HG02840 (cell line): ENCODE results near the gene FNBP1L.
"Not testable (repeated sequence)": the region's sequence is repeated elsewhere in the genome, so short reads cannot be mapped to it uniquely, and the experiment has no call there.

ENCODE experiments used
- ATAC-seq: cut with Tn5 transposase; IDR thresholded peaks from one replicate; pipeline ENCODE4 v1.9.1; 2021; ENCODE audit warnings: mild to moderate bottlenecking, moderate library complexity, moderate number of reproducible peaks; ENCODE audit not compliant: unreplicated experiment, low FRiP score

The FNBP1L gene

DNA sequence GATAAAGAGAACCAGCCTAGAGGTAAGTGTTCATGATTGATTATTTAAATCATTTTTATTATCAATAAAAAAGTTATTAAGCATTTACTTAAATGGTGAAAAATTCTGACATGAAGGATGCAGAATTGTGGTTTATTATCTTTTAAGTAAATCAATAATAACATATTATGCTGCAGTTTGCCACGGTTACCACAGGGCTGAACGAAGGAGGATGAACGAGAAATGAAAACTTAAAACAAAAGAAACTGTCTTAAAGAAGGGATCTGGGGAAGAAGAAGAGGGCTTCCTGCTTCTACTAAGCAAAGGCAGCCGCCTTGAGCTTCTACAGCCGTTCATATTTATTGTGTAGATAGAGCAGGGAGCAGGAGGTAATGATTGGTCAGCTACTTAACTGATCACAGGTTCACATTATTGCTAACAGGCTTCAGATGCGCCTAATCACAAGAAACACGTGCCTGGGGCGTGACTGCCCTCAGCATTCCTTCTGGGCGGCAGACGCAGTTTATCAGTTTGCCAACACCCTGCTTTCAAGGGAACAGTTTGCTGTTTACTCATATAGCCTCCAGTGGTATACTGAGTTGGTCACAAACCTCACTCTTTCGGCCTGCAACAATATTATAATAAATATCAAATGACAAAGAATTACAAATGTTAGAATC, 5.8 kb upstream of the FNBP1L start:
- ATAC-seq: no peak

DNA sequence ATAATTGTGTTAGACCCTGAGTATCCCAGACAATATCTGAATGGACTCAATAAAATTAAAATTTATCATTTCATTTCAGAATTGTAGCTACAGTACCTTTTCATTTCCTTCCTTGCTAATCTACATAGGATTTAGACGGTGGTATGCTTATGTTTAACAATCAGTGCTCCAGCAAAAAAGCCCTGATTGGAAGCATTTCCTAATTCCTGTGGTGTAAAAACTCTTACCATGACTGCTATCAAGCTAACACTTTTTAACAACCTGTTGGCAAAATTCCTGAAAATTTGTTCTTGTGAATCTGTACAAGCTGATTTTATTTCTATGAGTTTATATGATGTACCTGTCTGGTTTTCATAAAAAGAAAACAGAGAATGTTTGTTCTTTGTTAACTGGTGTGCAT, 5.2 kb upstream of the FNBP1L start:
- ATAC-seq: no peak

DNA sequence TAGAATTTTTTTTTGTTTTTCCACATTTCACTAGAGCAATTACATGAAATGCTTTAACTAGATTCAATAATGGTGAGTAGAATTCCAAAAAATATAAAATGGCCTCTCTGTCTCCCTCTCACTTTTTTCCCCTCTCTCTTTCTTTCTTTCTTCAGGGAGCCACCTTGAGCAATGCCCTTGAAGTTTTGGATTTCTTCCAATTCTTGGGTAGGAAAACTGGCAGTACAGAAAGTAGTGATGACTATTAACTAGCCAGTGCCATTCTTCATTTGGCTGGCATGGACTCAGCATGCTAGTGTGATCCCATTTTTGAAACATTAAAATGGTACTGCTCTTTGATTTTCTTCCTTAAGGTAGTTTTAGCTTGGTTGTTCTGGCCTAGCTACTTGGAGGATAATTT, 4.5 kb upstream of the FNBP1L start:
- no peak for ATAC-seq

DNA sequence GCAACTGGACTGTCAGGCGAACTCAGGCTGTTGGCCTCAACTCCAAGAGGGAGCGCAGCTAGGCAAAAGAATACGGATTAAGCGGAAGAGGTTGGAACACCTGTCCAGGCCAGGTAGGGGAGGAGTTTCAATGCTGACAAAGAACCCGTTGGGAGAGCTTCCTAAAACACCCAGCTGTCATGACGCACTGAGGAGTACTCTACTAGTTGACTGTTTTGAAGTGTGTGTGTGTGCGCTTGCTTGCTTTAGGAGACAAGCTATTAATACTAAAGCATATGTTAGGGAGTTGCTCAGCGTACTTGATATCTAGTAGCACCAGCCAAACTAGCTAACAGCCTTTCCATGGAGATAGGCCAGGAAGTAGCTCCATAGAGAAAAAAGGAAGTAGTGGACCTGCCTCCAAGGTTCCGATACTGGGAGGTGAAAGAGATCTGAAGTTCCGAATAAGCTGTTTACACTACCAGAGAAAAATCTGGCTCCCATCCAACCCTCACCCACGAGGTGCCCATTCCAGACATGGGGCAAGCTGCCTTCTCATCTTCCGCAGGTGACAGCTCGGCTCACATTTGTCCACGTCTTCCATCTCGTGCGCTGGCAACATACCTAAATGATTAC, 974 bp upstream of the FNBP1L start:
- ATAC-seq: no peak

DNA sequence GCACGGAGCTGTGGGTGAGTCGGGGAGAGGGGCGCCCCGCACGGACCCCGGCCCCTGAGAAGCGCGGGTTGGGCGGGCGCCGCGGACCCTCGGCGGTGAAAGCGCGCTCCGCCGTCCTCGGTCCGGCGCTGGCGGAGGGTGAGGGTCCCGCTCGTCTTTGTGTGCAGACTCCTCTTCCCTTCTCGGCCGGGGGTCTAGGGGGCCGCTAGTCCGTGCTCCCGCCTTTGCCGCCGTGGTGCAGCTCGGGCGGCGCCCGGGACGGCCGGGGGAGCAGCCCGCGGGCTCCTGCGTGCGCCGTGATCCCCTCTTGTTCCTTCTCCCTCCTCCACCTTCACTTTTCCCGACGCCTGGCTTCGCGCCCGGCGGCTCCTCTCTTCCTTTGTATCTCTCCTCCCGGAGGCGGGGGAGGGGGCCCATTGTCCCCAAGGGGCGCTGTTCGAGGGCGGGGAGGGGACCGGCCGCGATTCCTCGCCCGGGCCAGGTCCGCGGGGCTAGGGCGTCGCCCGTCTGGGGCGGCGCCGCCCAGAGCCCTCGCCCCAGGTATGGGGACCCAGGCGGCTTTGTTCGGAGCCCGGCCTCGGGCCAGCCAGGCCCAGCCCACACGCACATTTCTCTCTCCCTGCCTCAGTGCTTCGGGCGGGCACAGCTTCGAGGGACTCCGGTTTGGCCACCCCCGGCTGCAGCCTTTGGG, 519 bp downstream of the FNBP1L start:
- no peak for ATAC-seq

DNA sequence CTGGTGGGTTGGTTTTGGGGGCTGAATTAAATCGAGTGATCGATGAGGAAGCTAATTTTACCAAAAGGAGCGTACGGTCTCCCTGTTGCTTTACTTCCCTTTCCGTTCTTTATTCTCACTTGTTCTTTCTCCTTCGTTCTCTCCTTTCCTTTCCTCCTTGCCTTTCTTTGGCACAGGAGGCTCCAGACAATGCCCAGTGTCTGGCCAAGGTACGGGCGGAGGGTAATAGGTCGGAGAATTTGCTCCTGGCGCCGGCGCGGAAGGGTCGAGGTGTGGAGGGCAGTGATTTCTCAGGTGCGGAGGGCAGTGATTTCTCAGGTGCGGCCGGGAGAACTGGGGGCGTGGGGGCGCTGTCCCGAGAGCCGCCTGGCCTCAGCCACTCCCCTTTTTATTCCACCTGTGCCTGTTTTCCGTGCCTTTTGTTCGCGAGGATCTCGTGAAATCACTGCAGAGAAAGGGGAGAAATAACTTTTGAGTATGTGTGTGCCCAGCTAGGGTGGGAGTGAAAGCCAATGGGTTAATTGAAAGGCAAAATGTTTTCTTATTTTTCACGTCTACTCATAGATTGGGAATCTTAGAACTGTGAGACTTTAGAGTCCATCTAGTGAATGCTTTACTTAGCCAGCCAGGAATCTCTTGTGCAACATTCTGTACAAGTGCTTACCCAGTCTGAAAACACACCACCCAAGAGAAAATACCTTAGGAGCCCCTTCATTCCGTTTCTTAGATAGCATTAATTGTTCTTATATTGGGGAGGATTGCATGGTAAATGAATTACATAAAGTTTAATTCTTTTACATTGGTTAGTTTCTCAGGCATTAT, 1.3 kb downstream of the FNBP1L start:
- no peak for ATAC-seq

DNA sequence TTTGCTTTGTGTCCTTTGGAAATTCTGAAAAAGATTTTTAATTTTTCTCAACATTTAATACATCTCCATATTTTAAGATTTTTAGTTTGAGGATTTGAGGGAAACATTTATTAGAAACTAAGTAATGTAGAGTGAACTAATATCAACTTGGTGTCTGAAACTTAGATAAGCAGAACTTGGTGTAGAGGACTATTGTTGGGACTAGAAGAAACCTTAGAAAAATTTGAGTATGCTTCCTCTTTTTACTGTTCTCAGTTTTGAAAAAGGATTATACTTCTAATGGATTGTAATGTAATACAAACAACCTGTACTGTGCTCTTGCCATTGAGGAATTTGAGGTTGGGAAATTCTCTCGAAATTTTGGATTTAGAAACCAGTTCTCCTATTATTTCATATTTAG, 2.4 kb downstream of the FNBP1L start:
- no peak for ATAC-seq

DNA sequence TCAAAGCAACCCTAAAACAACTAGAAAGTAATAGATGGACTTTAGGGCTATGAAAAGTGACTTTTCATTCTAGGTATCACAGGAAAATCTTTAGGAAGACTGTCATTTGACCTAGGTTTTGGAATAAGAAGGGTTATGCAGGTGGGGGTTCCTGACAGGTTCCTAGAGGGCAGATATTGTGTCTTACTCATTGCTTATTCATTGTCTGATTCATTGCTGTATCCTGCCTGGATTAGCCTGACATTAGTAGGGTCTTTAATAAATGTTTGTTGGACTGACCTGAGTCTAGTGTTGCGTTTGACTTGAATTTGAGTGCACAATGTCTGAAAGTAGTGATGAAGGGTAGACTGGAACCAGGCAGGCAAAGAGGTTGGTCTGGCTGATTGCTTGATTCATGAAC, 6.0 kb downstream of the FNBP1L start:
- no peak for ATAC-seq

DNA sequence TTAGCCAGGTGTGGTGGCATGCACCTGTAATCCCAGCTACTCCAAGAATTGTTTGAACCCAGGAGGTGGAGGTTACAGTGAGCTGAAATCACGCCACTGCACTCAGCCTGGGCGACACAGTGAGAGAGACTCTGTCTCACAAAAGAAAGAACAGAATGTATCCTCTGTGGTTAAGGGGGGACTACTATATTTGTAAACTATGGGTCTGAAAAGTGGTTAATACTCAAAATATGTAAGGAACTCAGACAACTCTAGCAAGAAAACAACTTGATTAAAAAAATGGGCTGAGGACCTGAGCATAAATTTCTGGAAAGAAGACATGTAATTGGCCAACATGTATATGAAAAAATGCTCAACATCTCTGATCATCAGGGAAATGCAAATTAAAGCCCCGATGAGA, 11.2 kb downstream of the FNBP1L start:
- no peak for ATAC-seq

DNA sequence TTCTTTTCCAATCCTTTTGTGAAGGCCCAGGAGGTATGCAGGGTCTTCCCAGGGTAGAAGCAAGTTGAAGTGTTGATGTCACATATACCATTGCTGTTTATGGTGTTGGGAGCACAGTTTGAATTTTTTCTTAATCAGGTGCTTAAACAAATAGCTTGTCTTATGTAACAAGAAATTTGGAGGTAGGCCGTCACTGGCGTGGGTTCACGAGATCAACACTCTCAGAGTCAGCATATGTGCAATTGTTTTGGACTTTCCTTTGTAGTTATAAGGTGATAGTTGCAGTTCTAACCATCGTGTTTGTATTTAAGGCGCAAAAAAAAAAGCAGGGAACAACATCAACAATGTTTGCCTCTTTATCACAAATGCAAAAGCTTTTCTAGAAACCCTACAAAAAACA, 13.3 kb downstream of the FNBP1L start:
- no peak for ATAC-seq

DNA sequence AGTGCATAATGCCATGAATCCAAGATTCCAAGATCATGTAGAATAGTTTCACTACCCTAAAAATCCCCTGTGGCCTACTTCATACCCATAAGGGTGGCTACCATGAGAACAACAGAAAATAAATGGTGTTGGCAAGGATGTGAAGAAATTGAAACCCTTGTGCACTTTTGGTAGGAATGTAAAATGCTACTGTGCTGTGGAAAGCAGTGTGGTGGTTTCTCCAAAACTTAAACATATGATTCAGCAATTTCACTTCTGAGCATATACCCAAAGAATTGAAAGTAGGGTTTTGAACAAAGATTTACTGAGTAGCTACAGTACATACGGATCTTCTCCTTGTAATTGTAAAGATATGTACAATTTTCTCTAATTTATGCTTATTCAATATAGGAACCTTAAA, 16.0 kb downstream of the FNBP1L start:
- no peak for ATAC-seq

DNA sequence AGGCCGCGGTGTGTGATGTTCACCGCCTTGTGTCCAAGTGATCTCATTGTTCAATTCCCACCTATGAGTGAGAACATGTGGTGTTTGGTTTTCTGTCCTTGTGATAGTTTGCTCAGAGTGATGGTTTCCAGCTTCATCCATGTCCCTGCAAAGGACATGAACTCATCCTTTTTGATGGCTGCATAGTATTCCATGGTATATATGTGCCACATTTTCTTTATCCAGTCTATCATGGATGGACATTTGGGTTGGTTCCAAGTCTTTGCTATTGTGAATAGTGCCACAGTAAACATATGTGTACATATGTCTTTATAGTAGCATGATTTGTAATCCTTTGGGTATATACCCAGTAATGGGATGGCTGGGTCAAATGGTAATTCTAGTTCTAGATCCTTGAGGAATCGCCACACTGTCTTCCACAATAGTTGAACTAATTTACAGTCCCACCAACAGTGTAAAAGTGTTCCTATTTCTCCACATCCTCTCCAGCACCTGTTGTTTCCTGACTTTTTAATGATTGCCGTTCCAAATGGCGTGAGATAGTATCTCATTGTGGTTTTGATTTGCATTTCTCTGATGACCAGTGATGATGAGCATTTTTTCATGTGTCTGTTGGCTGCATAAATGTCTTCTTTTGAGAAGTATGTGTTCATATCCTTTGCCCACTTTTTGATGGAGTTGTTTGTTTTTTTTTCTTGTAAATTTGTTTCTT, 17.6 kb downstream of the FNBP1L start:
- ATAC-seq: not testable (repeated sequence)

DNA sequence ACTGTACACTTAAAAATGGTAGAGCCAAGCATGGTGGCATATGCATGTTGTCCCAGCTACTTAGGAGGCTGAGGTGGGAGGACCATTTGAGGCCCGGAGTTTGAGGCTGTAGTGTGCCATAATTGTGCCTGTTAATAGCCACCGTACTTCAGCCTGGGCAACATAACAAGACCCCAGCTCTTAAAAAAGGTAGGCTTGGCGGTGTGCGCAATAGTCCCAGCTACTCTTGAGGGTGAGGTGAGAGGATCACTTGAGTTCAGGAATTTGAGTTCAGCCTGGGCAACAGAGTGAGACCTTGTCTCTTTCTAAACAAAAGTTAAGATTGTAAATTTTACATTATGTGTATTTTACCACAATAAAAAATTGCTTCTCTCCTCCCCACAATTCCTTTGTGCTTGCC, 19.7 kb downstream of the FNBP1L start:
- no peak for ATAC-seq

DNA sequence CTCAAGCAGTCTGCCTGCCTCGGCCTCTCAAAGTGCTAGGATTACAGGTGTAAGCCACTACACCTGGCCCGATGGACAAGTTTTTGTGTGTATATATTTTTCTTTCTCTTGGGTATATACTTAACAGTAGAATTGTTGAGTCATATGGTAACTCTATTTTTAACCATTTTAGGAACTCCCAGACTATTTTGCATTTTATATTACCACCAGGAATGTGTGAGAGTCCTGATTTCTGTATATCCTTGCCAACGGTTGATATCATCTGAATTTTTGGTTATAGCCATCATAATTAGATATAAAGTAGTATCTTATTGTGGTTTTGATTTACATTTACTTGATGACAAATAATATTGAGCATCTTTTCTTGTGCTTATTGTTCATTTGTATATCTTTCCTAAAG, 20.7 kb downstream of the FNBP1L start:
- ATAC-seq: no peak

DNA sequence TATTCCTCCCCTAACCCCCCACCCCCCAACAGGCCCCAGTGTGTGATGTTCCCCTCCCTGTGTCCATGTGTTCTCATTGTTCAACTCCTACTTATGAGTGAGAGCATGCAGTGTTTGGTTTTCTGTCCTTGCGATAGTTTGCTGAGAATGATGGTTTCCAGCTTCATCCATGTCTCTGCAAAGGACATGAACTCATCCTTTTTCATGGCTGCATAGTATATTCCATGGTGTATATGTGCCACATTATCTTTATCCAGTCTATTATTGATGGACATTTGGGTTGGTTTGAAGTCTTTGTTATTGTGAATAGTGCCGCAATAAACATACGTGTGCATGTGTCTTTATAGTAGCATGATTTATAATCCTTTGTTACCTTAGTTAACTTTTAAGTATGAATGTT, 21.3 kb downstream of the FNBP1L start:
- not testable (repeated sequence) for ATAC-seq

DNA sequence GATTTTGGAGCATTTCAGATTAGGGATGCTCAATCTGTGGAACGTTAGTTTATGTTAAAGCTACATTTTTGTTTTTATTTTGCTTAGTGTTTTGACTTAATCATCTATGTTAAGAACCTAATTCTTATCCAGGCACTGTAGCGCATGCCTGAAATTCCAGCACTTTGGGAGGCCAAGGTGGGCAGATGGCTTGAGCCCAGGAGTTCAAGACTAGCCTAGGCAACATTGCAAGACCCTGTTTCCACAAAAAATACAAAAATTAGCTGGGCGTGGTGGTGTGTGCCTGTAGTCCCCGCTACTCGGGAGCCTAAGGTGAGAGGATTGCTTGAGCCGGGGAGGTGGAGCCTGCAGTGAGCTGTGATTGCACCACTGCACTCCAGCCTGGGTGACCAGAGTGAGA, 23.4 kb downstream of the FNBP1L start:
- no peak for ATAC-seq

DNA sequence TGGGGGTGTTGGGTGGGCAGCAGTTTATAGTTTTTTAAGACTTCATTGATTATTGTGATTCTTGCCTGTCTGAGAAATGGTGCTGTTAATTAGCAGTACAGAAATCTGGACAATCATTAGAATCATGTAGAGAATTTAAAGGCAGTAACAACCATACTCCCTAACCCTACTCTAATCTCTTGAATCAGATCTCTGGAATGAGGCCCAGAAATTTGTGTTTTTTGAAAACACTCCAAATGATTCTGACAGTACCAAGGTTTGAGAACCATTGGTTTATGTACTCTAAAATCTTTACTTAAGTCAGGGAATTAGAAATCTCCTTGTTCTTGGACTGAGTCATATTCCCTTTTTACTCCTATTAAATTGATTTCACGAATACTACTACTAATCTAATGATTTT, 24.0 kb downstream of the FNBP1L start:
- no peak for ATAC-seq

DNA sequence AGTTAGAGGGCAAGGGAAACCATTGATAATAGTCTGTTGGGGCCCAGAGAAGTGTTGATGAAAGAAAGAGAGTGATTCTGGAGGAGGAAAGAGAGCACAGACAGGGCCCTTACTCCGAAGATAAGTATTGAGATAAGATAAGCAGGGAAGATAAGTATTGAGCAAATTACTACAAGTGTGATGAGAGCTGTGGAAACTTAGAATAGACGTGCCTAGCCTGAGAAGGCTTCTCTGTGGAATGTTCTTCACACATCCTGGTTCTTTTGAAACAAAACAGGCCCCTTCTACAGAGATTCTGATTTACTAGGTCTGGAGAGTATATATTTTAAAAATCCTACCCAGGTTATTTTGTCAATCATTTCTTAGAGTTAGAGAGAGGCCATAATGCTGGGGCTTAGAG, 26.4 kb downstream of the FNBP1L start:
- ATAC-seq: no peak

DNA sequence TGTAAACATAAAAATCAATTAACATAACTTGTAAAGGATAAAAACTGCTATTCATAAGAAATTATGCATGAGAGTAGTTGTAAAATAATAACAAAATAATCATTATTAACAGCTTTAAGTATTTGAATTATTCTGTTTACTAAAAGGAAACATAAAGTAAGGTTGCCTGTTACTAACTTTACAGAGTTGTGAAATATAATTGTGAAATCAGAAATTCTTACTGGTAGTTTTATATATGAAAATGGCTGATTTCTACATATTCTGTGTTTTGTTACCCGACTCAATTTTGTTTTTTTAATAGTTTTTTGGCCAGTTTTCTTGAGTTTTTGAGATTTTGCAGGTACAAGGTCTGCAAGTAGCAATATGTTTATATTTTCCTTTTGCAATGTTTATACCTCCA, 27.8 kb downstream of the FNBP1L start:
- ATAC-seq: no peak

DNA sequence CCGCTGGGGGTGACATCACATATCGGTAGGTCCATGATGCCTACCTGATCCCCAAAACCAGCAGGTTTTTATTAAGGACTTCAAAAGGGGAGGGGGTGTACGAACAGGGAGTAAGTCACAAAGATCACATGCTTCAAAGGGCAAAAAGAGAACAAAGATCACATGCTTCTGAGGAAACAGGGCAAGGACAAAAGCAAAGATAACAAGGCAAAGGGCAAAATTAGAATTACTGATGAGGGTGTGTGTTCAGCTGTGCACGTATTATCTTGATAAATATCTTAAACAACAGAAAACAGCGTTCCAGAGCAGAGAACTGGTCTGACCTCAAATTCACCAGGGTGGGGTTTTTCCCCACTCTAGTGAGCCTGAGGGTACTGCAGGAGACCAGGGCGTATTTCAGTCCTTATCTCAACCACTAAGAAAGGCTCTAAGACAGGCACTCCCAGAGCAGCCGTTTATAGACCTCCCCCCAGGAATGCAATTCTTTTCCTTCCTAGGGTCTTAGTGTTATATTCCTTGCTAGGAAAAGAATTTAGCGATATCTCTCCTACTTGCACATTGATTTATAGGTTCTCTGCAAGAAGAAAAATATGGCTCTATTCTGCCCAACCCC, 31.3 kb downstream of the FNBP1L start:
- not testable (repeated sequence) for ATAC-seq
